Heart right ventricle (tissue), 16 donors: Measurements from ENCODE around the gene NPEPL1. TPM values are rescaled to one million over a fixed set of nuclear protein-coding genes. Genes with fewer than 3 reads are reported as not detected.

Experiments
- ATAC-seq, 8 donors: fragments of 200-7000 bp; cut with Tn5 transposase; one replicate each; pipeline ENCODE4 v1.9.1; 2020; ENCODE audit warnings: mild to moderate bottlenecking in 8 of 8, moderate library complexity in 8 of 8, moderate number of reproducible peaks in 1 of 8
- DNase-seq, 2 donors: peaks; one replicate each; pipeline ENCODE4 v3.0.0-alpha.2; 2020
- H3K27ac ChIP-seq, 10 donors: fragments of 200-600 bp; sonication (generic) in 2 of 10; one replicate each; pipeline versions ENCODE4 v1.5.0 to v1.8.0; 2020 to 2022; ENCODE audit warnings: mild to moderate bottlenecking in 3 of 10
- H3K27me3 ChIP-seq, 7 donors: fragments of 200-600 bp; one replicate each; pipeline ENCODE4 v1.8.0; 2021 to 2022; ENCODE audit warnings: mild to moderate bottlenecking in 2 of 7
- H3K36me3 ChIP-seq, 9 donors: fragments of 200-600 bp; sonication (generic) in 1 of 9; one replicate each; pipeline versions ENCODE4 v1.5.0 to v1.8.0; 2020 to 2022; ENCODE audit warnings: mild to moderate bottlenecking in 2 of 9
- H3K4me1 ChIP-seq, 9 donors: fragments of 200-600 bp; sonication (generic) in 1 of 9; one replicate each; pipeline versions ENCODE4 v1.5.0 to v1.8.0; 2020 to 2022; ENCODE audit warnings: mild to moderate bottlenecking in 4 of 9
- H3K4me3 ChIP-seq, 10 donors: fragments of 200-600 bp; sonication (generic) in 2 of 10; one replicate each; pipeline versions ENCODE4 v1.5.0 to v1.8.0; 2020 to 2022; ENCODE audit warnings: mild to moderate bottlenecking in 7 of 10, moderate library complexity in 2 of 10
- H3K9me3 ChIP-seq, 11 donors: fragments of 200-600 bp in 10 of 11; sonication (generic) in 2 of 11; one replicate each; pipeline versions ENCODE4 v1.5.0 to v1.8.0; 2013 to 2022; ENCODE audit warnings: mild to moderate bottlenecking in 2 of 11, control low read depth in 1 of 11, moderate library complexity in 1 of 11
- WGBS, 2 donors: extraction: QIAGEN DNeasy Blood & Tissue Kit; methylation state at CpG; one replicate each; pipeline ENCODE4 v1.1.7; 2013; ENCODE audit warnings: inconsistent platforms in 1 of 2; 5-methylcytosine and 5-hydroxymethylcytosine counted together
- intact Hi-C, 10 donors: fragments of 100-400 bp; cut with DNase I; formaldehyde crosslinking; loops; one replicate each; pipeline versions ENCODE4 v1.11.1 to v1.14.2; 2022
- polyA plus RNA-seq, 2 donors: library from polyadenylated mRNA; stranded (reverse); fragments of 200-250 nt; gene quantifications; one replicate each; pipeline ENCODE4 v1.2.3, GENCODE V29; 2013
- total RNA-seq, 10 donors: library from RNA; stranded (reverse); fragmentation: NEBNext Ultra II Directional in 3 of 10; extraction: Animal tissue kit (Norgen Biotek cat#: 25700) in 3 of 10; gene quantifications; one replicate each; pipeline versions ENCODE4 v1.2.1 to v1.2.4, GENCODE V29; 2021 to 2023
- TF ChIP-seq, protein P1 (sequence below), 9 donors: fragments of 200-600 bp; sonication (generic) in 2 of 9; IDR thresholded peaks; one replicate each; pipeline versions ENCODE4 v1.5.0 to v1.8.0; 2021 to 2022; ENCODE audit warnings: antibody characterized with exemption in 9 of 9, mild to moderate bottlenecking in 5 of 9, moderate library complexity in 1 of 9
- donor health status: Arrhythmogenic right ventricular cardiomyopathy.
- donor health status: ischemic (EF 13 %, LVEDD 7.1; RV severe dilation, severe dysfunction).
- donor health status: healthy with polysubstance abuse.
- donor health status: DM: no; HTN: yes; CAD: no.
- donor health status: DM: no; HTN: no; CAD: no.
- donor health status: ischemic (EF 25% LVEDD 6.9; RV normal size, moderate dysfunction).
- donor health status: ischemic (EF 25% LVEDD 5.7; RV mildly dilated, moderate dysfunction).
- donor health status: healthy.
- donor health status: DM: yes; HTN: yes; CAD: no.
- donor health status: Ischemic cardiomyopathy.
- donor health status: ischemic (EF 35%, LVEDD 5.7; RV mildly dilated, moderate dysfunction).
- donor health status: nonischemic (EF 11% LVEDD 7.7; RV severe dilation, severe dysfunction).
- donor health status: DM: yes; HTN: yes; CAD: no.
- donor health status: PGD.
- donor health status: ischemic (EF 29% LVEDD 5.4; RV normal size, mild dysfunction).
- donor health status: nonischemic (EF 23%, LVEDD 6.1; RV moderate dilation, normal function).

The NPEPL1 gene
- total and polyA plus RNA-seq, 12 donors, result 16.7 to 46.7 (median 29.9) TPM

DNA sequence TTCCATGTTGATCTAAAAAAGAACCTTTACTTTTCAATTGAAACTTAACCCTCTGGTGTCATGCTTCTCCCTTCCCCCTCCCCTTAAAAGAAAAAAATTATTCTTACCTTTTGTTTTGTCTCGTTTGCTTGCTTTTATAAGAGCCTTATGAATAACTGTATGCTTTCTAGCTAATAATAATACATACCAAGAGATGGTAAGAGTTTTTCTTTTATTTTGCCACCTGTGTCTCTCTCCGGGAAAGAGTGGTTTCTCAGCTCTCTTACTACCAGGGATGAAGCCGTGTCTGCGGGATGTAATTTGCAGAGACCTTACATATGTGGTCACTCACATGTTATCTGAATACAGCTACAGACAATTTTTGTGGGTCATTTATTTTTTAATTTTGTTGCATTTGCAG is 33.8 kb upstream of the NPEPL1 start:
- Histone ChIP-seq H3K27me3 (no peaks in the 10 kb centered on the region), H3K27ac (no peak overlapping the region), H3K4me1 (peaks cover 3 to 88% (median 78%) of the 10 kb centered on the region in 9 donors), H3K36me3 (peaks cover 0 to 36% (median 0%) of the 10 kb centered on the region in 9 donors), H3K9me3 (no peaks in the 10 kb centered on the region), H3K4me3 (no peak overlapping the region)
- no peak for ATAC-seq
- intact Hi-C loops, result loop anchor here in 4 of 10 donors (10.0 kb wide), 5 partner anchors 186 to 566 kb away; partner anchors contain the start of genes ATP5F1E (in 1 of the 4), GNAS (in 1 of the 4) and GNAS-AS1 (in 1 of the 4)
- WGBS, 2 donors, result 71 to 74% methylated on average over 4 of the region's 4 CpGs
- TF ChIP-seq, protein P1, sequence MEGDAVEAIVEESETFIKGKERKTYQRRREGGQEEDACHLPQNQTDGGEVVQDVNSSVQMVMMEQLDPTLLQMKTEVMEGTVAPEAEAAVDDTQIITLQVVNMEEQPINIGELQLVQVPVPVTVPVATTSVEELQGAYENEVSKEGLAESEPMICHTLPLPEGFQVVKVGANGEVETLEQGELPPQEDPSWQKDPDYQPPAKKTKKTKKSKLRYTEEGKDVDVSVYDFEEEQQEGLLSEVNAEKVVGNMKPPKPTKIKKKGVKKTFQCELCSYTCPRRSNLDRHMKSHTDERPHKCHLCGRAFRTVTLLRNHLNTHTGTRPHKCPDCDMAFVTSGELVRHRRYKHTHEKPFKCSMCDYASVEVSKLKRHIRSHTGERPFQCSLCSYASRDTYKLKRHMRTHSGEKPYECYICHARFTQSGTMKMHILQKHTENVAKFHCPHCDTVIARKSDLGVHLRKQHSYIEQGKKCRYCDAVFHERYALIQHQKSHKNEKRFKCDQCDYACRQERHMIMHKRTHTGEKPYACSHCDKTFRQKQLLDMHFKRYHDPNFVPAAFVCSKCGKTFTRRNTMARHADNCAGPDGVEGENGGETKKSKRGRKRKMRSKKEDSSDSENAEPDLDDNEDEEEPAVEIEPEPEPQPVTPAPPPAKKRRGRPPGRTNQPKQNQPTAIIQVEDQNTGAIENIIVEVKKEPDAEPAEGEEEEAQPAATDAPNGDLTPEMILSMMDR (IDR thresholded peaks at IDR 0.05), result no peak
- DNase-seq, result no peak

DNA sequence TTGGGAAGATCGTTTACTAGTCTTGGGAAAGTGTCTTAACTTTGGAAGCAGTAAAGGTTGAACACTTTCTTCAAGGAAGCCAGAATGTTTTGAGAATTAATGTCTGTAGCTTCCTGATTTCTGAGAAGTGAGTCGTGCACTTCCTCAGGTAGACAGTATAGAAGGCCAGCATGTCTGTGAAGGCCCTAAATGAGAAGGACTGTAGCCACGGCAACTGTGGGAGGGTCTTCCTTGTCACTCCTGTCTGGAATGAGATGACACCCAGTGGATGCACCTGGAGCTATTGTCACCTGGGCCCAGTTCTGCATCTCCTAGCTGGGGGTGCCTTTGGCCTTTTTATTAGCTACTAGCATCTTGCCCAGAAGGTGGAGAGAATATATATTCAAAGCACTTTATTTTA is 32.8 kb upstream of the NPEPL1 start:
- intact Hi-C loops, result loop anchor here in 4 of 10 donors (10.0 kb wide), 5 partner anchors 185 to 565 kb away; partner anchors contain the start of genes ATP5F1E (in 1 of the 4), GNAS (in 1 of the 4) and GNAS-AS1 (in 1 of the 4)
- no peak for DNase-seq
- Histone ChIP-seq H3K9me3 (no peaks in the 10 kb centered on the region), H3K27me3 (no peaks in the 10 kb centered on the region), H3K36me3 (peaks cover 0 to 47% (median 0%) of the 10 kb centered on the region in 9 donors), H3K4me1 (peaks cover 3 to 77% (median 68%) of the 10 kb centered on the region in 9 donors), H3K27ac (peak overlapping the region in 3 of 10 donors; percentile 4 to 75 (median 11)), H3K4me3 (no peak overlapping the region)
- 48 to 61% methylated on average over 3 of the region's 3 CpGs for WGBS, 2 donors
- no peak for ATAC-seq
- TF ChIP-seq, protein P1 (IDR thresholded peaks at IDR 0.05), result no peak

DNA sequence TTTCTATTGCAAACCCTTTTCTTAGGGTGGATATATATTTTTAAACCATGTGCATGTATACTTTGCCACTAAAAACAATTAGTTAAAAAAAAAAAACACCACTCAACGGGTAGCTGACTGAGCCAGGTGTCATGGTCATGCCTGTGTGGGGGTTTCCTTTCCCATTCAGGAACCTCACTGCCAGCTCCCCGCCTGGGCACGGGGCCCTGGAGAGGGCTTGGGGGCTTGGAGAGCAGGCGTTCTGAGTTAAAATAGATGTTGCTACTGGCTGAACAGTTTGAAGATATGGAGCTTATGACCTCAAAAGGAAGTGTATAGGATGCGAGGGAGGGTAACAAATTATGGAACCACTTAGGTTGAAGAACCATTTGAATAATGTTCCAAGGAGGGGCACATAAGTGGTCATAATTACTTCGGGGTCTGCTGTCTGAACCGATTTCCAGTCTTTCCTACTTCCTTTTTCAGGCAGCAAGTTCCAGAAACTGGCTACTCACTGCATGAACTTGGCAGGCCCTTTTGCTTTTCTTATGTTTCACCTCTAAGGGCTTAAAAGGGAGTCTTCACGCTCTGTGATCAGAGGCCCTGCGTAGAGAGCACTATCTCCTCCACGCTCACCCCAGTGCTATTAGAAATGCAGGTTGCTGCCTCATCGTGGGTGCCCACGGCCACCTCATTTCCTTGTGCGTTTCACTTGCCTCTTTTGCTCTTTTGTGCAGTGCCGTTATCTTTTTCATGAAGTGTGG is 31.6 kb upstream of the NPEPL1 start:
- intact Hi-C loops, result loop anchor here in 1 of 10 donors (1.0 kb wide), 1 partner anchor 9 kb away; no protein-coding TSS in a partner anchor
- Histone ChIP-seq H3K27ac (peak overlapping the region in 4 of 10 donors; percentile 17 to 75 (median 30)), H3K9me3 (no peaks in the 10 kb centered on the region), H3K36me3 (peaks cover 0 to 58% (median 0%) of the 10 kb centered on the region in 9 donors), H3K4me3 (no peak overlapping the region), H3K27me3 (no peaks in the 10 kb centered on the region), H3K4me1 (peaks cover 3 to 65% (median 57%) of the 10 kb centered on the region in 9 donors)
- whole genome bisulfite sequencing, 2 donors, result 67 to 68% methylated on average over 14 of the region's 14 CpGs
- peak in 2 of 8 donors; percentile 29 to 32 for ATAC-seq
- no peak for DNase-seq
- TF ChIP-seq, protein P1 (IDR thresholded peaks at IDR 0.05), result no peak

DNA sequence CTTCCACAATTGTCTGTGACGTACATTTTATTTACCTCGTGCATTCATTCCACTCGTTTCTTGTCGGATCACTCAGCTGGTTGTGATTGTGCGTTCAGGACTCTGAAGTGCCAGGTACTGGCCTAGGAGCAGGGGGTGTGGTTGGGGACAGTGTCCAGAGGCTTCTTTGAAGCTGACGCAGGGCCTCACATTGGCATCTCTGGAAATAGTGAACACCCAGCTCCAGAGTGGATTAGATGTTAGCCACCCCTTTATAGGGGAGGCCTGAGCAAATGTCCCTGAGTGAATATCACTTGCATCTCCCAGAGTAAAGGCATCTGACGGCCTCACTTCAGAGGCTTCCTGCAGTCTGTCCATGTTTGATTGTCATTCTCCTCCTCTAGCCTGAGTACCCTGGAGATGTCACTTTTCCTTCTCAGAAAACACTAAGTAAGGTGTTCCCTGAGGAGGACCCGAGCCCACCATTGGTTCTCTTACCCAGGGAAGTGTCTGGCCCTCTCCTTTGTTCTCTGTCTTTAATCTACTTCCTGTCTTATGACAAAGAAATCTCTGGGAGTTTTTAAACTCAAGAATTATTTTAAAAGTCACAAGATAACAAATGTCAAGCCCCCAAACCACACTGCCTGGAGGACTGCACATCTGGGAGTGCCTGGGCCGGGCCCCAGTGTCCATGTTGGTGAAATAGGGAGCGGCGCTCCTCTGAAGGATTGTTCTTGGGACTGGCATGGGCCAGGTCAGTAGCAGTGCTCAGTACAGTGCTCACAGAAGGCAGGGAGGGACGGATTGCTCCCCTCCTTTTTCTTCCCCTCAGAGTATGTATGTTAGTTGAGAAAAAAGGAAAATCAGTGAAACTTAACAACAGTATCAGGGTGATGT is 30.8 kb upstream of the NPEPL1 start:
- Histone ChIP-seq H3K4me1 (peaks cover 3 to 57% (median 49%) of the 10 kb centered on the region in 9 donors), H3K36me3 (peaks cover 0 to 61% (median 0%) of the 10 kb centered on the region in 9 donors), H3K9me3 (no peaks in the 10 kb centered on the region), H3K27ac (peak overlapping the region in 5 of 10 donors; percentile 17 to 75 (median 33)), H3K27me3 (no peaks in the 10 kb centered on the region), H3K4me3 (no peak overlapping the region)
- ATAC-seq (peak in 5 of 8 donors; percentile 29 to 60 (median 43)), DNase-seq (no peak)
- TF ChIP-seq, protein P1 (IDR thresholded peaks at IDR 0.05), result no peak
- 66 to 76% methylated on average over 12 of the region's 12 CpGs for WGBS, 2 donors
- intact Hi-C loops, result loop anchor here in 1 of 10 donors (1.0 kb wide), 1 partner anchor 10 kb away; no protein-coding TSS in a partner anchor
